Naive B cell (primary cell): ENCODE results near the gene SCYGR4. TPM values are rescaled to one million over a fixed set of nuclear protein-coding genes. Genes with fewer than 3 reads are reported as not detected.
A peak's percentile ranks its signal among the peaks of the same experiment; 100 is the strongest.
"Not testable (repeated sequence)": the region's sequence is repeated elsewhere in the genome, so short reads cannot be mapped to it uniquely, and the experiment has no call there.

ENCODE experiments used
- ATAC-seq, 2 donors: fragments of 150-1000 bp; cut with Tn5 transposase; 2 replicates each; pipeline ENCODE4 v1.10.0; 2021; ENCODE audit warnings: low read depth in 2 of 2, mild to moderate bottlenecking in 2 of 2, moderate library complexity in 2 of 2
- DNase-seq: peaks from one replicate; pipeline ENCODE4 v3.0.0; 2022
- H3K27ac Mint-ChIP-seq, 6 donors: one replicate each; pipeline ENCODE4 v1.8.0; 2020 to 2022; ENCODE audit warnings: mild to moderate bottlenecking in 6 of 6, mixed read lengths in 6 of 6, moderate library complexity in 5 of 6, inconsistent platforms in 2 of 6
- H3K27me3 Mint-ChIP-seq, 3 donors: one replicate each; pipeline ENCODE4 v1.8.0; 2021 to 2022; ENCODE audit warnings: mixed read lengths in 3 of 3, mild to moderate bottlenecking in 1 of 3
- H3K36me3 Mint-ChIP-seq, 2 donors: one replicate each; pipeline ENCODE4 v1.8.0; 2020 to 2022; ENCODE audit warnings: mixed read lengths in 2 of 2, inconsistent platforms in 1 of 2, mild to moderate bottlenecking in 1 of 2
- H3K4me1 Mint-ChIP-seq, 3 donors: one replicate each; pipeline ENCODE4 v1.8.0; 2020 to 2022; ENCODE audit warnings: mixed read lengths in 3 of 3, inconsistent platforms in 1 of 3, mild to moderate bottlenecking in 1 of 3, moderate library complexity in 1 of 3
- H3K4me3 Mint-ChIP-seq, 8 donors: one replicate each; pipeline ENCODE4 v1.8.0; 2020 to 2022; ENCODE audit warnings: mild to moderate bottlenecking in 8 of 8, mixed read lengths in 8 of 8, moderate library complexity in 8 of 8, inconsistent platforms in 2 of 8
- H3K9me3 Mint-ChIP-seq, 7 donors: one replicate each; pipeline ENCODE4 v1.8.0; 2020 to 2022; ENCODE audit warnings: mixed read lengths in 7 of 7, mild to moderate bottlenecking in 5 of 7, inconsistent platforms in 2 of 7, moderate library complexity in 1 of 7
- polyA plus RNA-seq, 6 donors: library from polyadenylated mRNA; unstranded; fragments of 300-500 nt; fragmentation: Illumina TruSeq; gene quantifications; one replicate each; pipeline ENCODE4 v1.2.3, GENCODE V29; 2021; ENCODE audit warnings: low read depth in 6 of 6

SCYGR4 gene
- polyA plus RNA-seq, 6 donors from 2014 or later = not detected

GRCh38 chr2:227661025-227661649, 43.8 kb downstream of the SCYGR4 start:
- ATAC-seq (no peak), DNase-seq (no peak)
- Mint-ChIP-seq H3K27ac (no peak overlapping the region), H3K4me1 (no peaks in the 10 kb centered on the region), H3K4me3 (peak overlapping the region in 1 of 8 donors; percentile 14), H3K27me3 (peaks cover 5 to 7% (median 6%) of the 10 kb centered on the region in 3 donors), H3K36me3 (no peaks in the 10 kb centered on the region), H3K9me3 (no peaks in the 10 kb centered on the region)

DNA sequence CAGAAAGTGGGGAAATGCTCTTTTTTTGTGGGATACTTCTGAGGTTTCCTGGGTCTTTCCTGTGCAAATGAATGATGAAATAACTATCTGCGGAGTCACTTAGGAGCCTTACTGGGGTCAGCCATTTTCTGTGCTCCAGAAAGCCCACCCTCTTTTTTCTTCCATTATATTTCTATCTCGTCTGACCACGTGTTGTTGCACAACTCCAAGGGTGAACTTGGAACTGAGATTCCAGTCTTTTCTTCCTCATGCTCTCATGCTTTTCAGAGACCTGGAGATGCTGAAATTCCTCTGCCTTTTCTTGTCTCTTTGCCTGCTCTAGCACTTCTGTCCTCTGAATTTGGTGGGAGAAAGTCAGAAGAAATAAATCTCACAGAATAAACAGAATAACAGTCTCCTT, 44.5 kb downstream of the SCYGR4 start:
- Mint-ChIP-seq H3K27me3 (peaks cover 5 to 7% (median 6%) of the 10 kb centered on the region in 3 donors), H3K9me3 (no peaks in the 10 kb centered on the region), H3K4me3 (no peak overlapping the region), H3K27ac (no peak overlapping the region), H3K4me1 (no peaks in the 10 kb centered on the region), H3K36me3 (no peaks in the 10 kb centered on the region)
- no peak for ATAC-seq
- no peak for DNase-seq

GRCh38 chr2:227665189-227665940, 48.1 kb downstream of the SCYGR4 start:
- ATAC-seq = no peak

DNA sequence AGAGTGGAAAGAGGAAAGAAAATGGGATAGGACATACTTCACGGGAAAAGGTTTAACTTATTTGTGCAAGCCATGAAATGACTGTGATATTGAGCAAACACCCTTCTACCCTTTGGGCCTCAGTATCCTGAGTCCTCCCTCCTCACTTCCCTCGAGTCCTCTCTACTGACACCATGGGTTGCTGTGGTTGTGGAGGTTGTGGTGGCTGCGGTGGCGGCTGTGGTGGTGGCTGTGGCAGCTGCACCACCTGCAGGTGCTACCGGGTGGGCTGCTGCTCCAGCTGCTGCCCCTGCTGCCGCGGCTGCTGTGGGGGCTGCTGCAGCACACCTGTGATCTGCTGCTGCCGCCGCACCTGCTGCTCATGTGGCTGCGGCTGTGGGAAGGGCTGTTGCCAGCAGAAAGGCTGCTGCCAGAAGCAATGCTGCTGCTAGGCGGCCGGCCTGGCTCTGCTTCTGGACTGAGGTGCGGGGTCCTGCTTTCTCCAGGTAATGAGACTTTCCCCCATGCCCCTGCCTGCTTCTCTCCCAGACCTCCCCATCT, 49.4 kb downstream of the SCYGR4 start, which contains the start of gene SCYGR5:
Gene SCYGR5 (plus strand): TSS at position 174 of the 540 bp plus-strand sequence. CDS start 0 bp downstream, at position 174.
- H3K9me3 Mint-ChIP-seq, H3K4me1 Mint-ChIP-seq, H3K4me3 Mint-ChIP-seq, H3K36me3 Mint-ChIP-seq, ATAC-seq, DNase-seq: not testable (repeated sequence)
- Mint-ChIP-seq H3K27ac (peak within 1 kb of the TSS in 1 of 6 donors; percentile 35), H3K27me3 (peaks cover 0 to 22% (median 18%) of the 10 kb centered on the region in 3 donors)

More at GRCh38 chr2:227665189-227665940, 48.1 kb downstream of the SCYGR4 start:
- Mint-ChIP-seq H3K9me3 (no peaks in the 10 kb centered on the region), H3K27ac (peak overlapping the region in 1 of 6 donors; percentile 40), H3K4me1 (no peaks in the 10 kb centered on the region), H3K36me3 (no peaks in the 10 kb centered on the region), H3K27me3 (peaks cover 0 to 18% (median 15%) of the 10 kb centered on the region in 3 donors), H3K4me3 (no peak overlapping the region)
- DNase-seq = no peak

Other genes starting within 250 kb of the SCYGR4 start
- under 1 TPM in 1 of 6 donors, not detected in 5; 0.10 TPM for gene TM4SF20, start 238.2 kb upstream of the SCYGR4 start, polyA plus RNA-seq
- gene SCYGR1, start 229.5 kb upstream of the SCYGR4 start, polyA plus RNA-seq = not detected
- 10 to 100 TPM; 17.9 to 38.5 (median 26.6) TPM for gene AGFG1, start 145.3 kb upstream of the SCYGR4 start, polyA plus RNA-seq
- gene SCYGR2, start 18.6 kb upstream of the SCYGR4 start, polyA plus RNA-seq = not detected
- gene SCYGR3, start 2.7 kb upstream of the SCYGR4 start, polyA plus RNA-seq = not detected
- not detected for gene SCYGR5, start 49.3 kb downstream of the SCYGR4 start, polyA plus RNA-seq
- not detected for gene SLC19A3, start 100.5 kb downstream of the SCYGR4 start, polyA plus RNA-seq
- not detected for gene SCYGR6, start 107.3 kb downstream of the SCYGR4 start, polyA plus RNA-seq
- not detected for gene SCYGR7, start 110.8 kb downstream of the SCYGR4 start, polyA plus RNA-seq
- gene SCYGR8, start 128.4 kb downstream of the SCYGR4 start, polyA plus RNA-seq = not detected
- under 1 TPM in 1 of 6 donors, not detected in 5; 0.94 TPM for gene CCL20, start 196.3 kb downstream of the SCYGR4 start, polyA plus RNA-seq